Measurements from ENCODE around the gene MYRIP.

MYRIP gene

GRCh38 chr3:39965461-39965860, 156.1 kb downstream of the MYRIP start:
- no peaks in the 10 kb centered on the region for H3K36me3 Mint-ChIP-seq (ENCODE audit: low read depth)
- TF ChIP-seq CTCF (IDR thresholded peaks at IDR 0.05) = no peak
- peaks cover 3% of the 10 kb centered on the region for H3K27me3 Mint-ChIP-seq (ENCODE audit: low read depth, poor library complexity)
- H3K9me3 Mint-ChIP-seq = peaks cover 13% of the 10 kb centered on the region
- no peak for DNase-seq
- H3K4me1 Mint-ChIP-seq = no peaks in the 10 kb centered on the region
- no peak overlapping the region for H3K27ac Mint-ChIP-seq
- no peak overlapping the region for H3K4me3 Mint-ChIP-seq

GRCh38 chr3:39965997-39966396, 156.6 kb downstream of the MYRIP start:
- H3K27ac Mint-ChIP-seq = no peak overlapping the region
- no peaks in the 10 kb centered on the region for H3K4me1 Mint-ChIP-seq

GRCh38 chr3:39970982-39971381, 161.6 kb downstream of the MYRIP start:
- no peak for DNase-seq
- Mint-ChIP-seq H3K4me3 (no peak overlapping the region), H3K36me3 (ENCODE audit: low read depth) (no peaks in the 10 kb centered on the region), H3K4me1 (no peaks in the 10 kb centered on the region), H3K27ac (no peak overlapping the region), H3K9me3 (peaks cover 26% of the 10 kb centered on the region), H3K27me3 (ENCODE audit: low read depth, poor library complexity) (peaks cover 13% of the 10 kb centered on the region)
- TF ChIP-seq CTCF (IDR thresholded peaks at IDR 0.05) = no peak

More at GRCh38 chr3:39965997-39966396, 156.6 kb downstream of the MYRIP start:
- Mint-ChIP-seq H3K4me3 (no peak overlapping the region), H3K9me3 (peaks cover 13% of the 10 kb centered on the region), H3K27me3 (ENCODE audit: low read depth, poor library complexity) (peaks cover 3% of the 10 kb centered on the region), H3K36me3 (ENCODE audit: low read depth) (no peaks in the 10 kb centered on the region)
- no peak for TF ChIP-seq CTCF (IDR thresholded peaks at IDR 0.05)
- DNase-seq = no peak

- H3K27ac Mint-ChIP-seq = no peak overlapping the region
- H3K27me3 Mint-ChIP-seq (ENCODE audit: low read depth, poor library complexity) = peaks cover 13% of the 10 kb centered on the region
- no peak for DNase-seq
- H3K4me3 Mint-ChIP-seq = no peak overlapping the region
- no peak for TF ChIP-seq CTCF (IDR thresholded peaks at IDR 0.05)
- H3K36me3 Mint-ChIP-seq (ENCODE audit: low read depth) = no peaks in the 10 kb centered on the region
- peaks cover 26% of the 10 kb centered on the region for H3K9me3 Mint-ChIP-seq
- no peaks in the 10 kb centered on the region for H3K4me1 Mint-ChIP-seq
Measured at GRCh38 chr3:39971559-39972031, 162.2 kb downstream of the MYRIP start.

- no peak for TF ChIP-seq CTCF (IDR thresholded peaks at IDR 0.05)
- Mint-ChIP-seq H3K36me3 (ENCODE audit: low read depth) (no peaks in the 10 kb centered on the region), H3K4me3 (no peak overlapping the region), H3K4me1 (no peaks in the 10 kb centered on the region), H3K27ac (no peak overlapping the region), H3K27me3 (ENCODE audit: low read depth, poor library complexity) (peaks cover 13% of the 10 kb centered on the region), H3K9me3 (peaks cover 29% of the 10 kb centered on the region)
- DNase-seq = no peak
Measured at GRCh38 chr3:39972508-39972907, 163.1 kb downstream of the MYRIP start.

GRCh38 chr3:39977058-39977794, 167.8 kb downstream of the MYRIP start:
- no peaks in the 10 kb centered on the region for H3K36me3 Mint-ChIP-seq (ENCODE audit: low read depth)
- H3K9me3 Mint-ChIP-seq = peaks cover 18% of the 10 kb centered on the region
- H3K4me3 Mint-ChIP-seq = no peak overlapping the region
- no peak for DNase-seq
- H3K27ac Mint-ChIP-seq = no peak overlapping the region
- TF ChIP-seq CTCF (IDR thresholded peaks at IDR 0.05) = no peak
- H3K27me3 Mint-ChIP-seq (ENCODE audit: low read depth, poor library complexity) = peaks cover 16% of the 10 kb centered on the region
- H3K4me1 Mint-ChIP-seq = no peaks in the 10 kb centered on the region

All from nephron progenitor cell (in vitro differentiated cells).